Left ventricle myocardium inferior (tissue), 1 donor: Measurements from ENCODE around the gene KRTAP3-3. TPM values are rescaled to one million over a fixed set of nuclear protein-coding genes. Genes with fewer than 3 reads are reported as not detected.
A peak's percentile ranks its signal among the peaks of the same experiment; 100 is the strongest.

Experiments used
- DNase-seq: peaks from one replicate; pipeline ENCODE4 v3.0.0-alpha.2; 2020
- H3K27ac ChIP-seq: fragments of 200-600 bp; replicated peaks from 2 replicates; pipeline ENCODE4 v1.8.0; 2021
- H3K27me3 ChIP-seq: fragments of 200-600 bp; 2 replicates; pipeline ENCODE4 v1.8.0; 2021; ENCODE audit warnings: low read depth
- H3K36me3 ChIP-seq: fragments of 200-600 bp; 2 replicates; pipeline ENCODE4 v1.8.0; 2021
- H3K4me1 ChIP-seq: fragments of 200-600 bp; 2 replicates; pipeline ENCODE4 v1.8.0; 2021
- H3K4me3 ChIP-seq: fragments of 200-600 bp; 2 replicates; pipeline ENCODE4 v1.8.0; 2021; ENCODE audit warnings: mild to moderate bottlenecking, moderate library complexity
- H3K9me3 ChIP-seq: fragments of 200-600 bp; replicated peaks from 2 replicates; pipeline ENCODE4 v1.8.0; 2021
- intact Hi-C: fragments of 100-400 bp; cut with micrococcal nuclease; formaldehyde crosslinking; loops from one replicate; pipeline ENCODE4 v1.11.0; 2022
- total RNA-seq: library from RNA; stranded (reverse); fragmentation: NEBNext Ultra II Directional; extraction: Animal tissue kit (Norgen Biotek cat#: 25700); gene quantifications from one replicate; pipeline ENCODE4 v1.2.1, GENCODE V29; 2021
- TF ChIP-seq, protein P1 (sequence below): fragments of 200-600 bp; IDR thresholded peaks from 2 replicates; pipeline ENCODE4 v1.8.0; 2021; ENCODE audit warnings: antibody characterized with exemption, mild to moderate bottlenecking, borderline replicate concordance
- donor health status: DM: no; HTN: yes; CAD: no; lungs with severe emphysema.

KRTAP3-3 gene
- total RNA-seq, 1 donor from 2014 or later, result not detected

DNA sequence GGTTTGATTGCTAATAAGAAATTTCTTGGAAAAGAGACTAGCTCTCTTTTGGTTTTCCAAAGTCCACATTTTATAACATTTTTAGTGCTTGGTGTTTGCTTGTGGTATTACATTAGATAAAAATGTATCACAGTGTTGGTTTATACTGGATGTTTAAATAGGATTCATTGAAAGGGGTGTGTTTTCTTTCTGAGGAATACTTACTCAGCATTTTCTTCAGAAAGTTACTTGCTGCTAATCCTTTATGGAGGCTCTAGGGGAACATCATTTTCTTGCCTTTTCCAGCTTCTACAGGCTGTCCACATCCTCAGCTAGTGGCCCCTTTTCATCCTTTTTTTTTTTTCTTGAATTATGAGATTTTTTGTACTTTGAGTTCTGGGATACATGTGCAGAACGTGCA is 26.4 kb downstream of the KRTAP3-3 start:
- intact Hi-C loops, result no loop called here
- no peak for DNase-seq
- TF ChIP-seq, protein P1, sequence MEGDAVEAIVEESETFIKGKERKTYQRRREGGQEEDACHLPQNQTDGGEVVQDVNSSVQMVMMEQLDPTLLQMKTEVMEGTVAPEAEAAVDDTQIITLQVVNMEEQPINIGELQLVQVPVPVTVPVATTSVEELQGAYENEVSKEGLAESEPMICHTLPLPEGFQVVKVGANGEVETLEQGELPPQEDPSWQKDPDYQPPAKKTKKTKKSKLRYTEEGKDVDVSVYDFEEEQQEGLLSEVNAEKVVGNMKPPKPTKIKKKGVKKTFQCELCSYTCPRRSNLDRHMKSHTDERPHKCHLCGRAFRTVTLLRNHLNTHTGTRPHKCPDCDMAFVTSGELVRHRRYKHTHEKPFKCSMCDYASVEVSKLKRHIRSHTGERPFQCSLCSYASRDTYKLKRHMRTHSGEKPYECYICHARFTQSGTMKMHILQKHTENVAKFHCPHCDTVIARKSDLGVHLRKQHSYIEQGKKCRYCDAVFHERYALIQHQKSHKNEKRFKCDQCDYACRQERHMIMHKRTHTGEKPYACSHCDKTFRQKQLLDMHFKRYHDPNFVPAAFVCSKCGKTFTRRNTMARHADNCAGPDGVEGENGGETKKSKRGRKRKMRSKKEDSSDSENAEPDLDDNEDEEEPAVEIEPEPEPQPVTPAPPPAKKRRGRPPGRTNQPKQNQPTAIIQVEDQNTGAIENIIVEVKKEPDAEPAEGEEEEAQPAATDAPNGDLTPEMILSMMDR, result no peak
- Histone ChIP-seq H3K27me3 (peaks cover 14% of the 10 kb centered on the region), H3K36me3 (no peaks in the 10 kb centered on the region), H3K9me3 (peaks cover 5% of the 10 kb centered on the region), H3K4me3 (no peak overlapping the region), H3K4me1 (no peaks in the 10 kb centered on the region), H3K27ac (no peak overlapping the region)

DNA sequence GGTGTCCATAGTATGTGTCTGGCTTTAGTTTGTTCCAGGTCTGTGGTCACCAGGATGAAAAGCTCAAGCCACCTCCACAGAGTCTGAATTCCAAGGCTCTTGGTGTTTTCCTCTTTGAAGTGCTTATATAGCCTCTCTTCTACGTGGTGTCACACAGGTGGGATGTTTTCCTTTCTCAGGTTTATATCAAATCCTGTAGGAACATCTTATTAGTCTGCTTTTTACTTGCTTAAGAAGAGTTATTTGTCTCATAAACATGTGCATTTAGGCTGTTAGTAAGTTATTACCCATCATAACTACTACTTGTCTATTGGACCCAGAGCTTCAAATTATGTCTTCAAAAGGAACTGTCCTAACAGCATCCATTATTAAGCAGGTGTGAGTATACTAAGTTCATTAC is 27.1 kb downstream of the KRTAP3-3 start, which contains the start of gene KRT39:
TSS of gene KRT39 (minus strand) at position 101 of the 400 bp plus-strand sequence. CDS start at position 9, 92 bp downstream.
- intact Hi-C loops, result no loop called here
- H3K36me3 ChIP-seq, result no peaks in the 10 kb centered on the region
- H3K4me3 ChIP-seq, result no peak within 1 kb of the TSS
- TF ChIP-seq, protein P1, result no peak
- H3K27ac ChIP-seq, result no peak within 1 kb of the TSS
- no peaks in the 10 kb centered on the region for H3K4me1 ChIP-seq
- DNase-seq, result no peak
- peaks cover 19% of the 10 kb centered on the region for H3K27me3 ChIP-seq
- peaks cover 5% of the 10 kb centered on the region for H3K9me3 ChIP-seq

DNA sequence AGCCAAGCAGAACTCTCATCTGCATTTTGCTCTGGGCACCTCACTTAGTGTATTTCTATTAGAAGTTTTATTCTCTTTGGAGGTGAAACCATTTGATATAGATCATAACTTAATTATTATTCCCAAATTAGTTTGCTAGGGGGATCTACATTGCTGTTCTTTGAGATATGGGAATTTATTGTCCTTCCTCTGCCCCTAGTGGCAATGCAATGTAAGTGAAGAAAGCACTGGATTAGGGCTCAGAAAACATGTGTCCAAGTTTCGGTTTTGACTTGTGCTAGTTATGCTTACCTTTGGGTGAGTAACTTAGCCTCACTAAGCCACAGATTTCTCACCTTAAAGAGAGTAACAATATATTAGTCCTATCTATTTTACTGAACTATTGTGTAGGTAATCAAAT is 30.1 kb downstream of the KRTAP3-3 start:
- Histone ChIP-seq H3K4me1 (no peaks in the 10 kb centered on the region), H3K36me3 (no peaks in the 10 kb centered on the region), H3K4me3 (no peak overlapping the region), H3K27ac (no peak overlapping the region), H3K9me3 (no peaks in the 10 kb centered on the region), H3K27me3 (peaks cover 40% of the 10 kb centered on the region)
- DNase-seq, result no peak
- TF ChIP-seq, protein P1, result peak; percentile 65
- intact Hi-C loops, result no loop called here

DNA sequence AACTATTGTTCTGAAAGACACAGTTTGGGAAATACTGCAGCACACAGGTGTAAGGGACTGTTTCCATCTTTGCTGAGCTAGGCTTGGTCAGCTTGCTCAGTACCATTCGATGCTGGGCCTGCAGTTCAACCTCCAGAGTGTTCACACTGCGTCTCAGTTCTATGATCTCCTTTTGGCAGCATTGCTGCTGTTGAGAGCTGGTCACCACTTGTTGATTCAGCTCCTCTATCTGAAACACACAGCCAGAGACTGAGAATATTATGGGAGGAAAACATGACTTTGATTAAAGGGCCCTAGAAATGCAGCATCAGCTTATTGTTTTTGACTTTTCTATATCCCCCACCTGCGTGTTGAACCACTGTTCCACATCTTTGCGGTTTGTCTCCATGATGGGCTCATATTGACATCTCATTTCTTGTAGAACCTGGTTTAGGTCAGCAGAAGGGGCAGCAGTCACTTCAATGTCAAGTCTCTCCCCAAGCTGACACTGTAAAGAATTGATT is 31.9 kb downstream of the KRTAP3-3 start:
- DNase-seq, result no peak
- H3K27ac ChIP-seq, result no peak overlapping the region
- H3K4me1 ChIP-seq, result no peaks in the 10 kb centered on the region
- TF ChIP-seq, protein P1, result no peak
- H3K4me3 ChIP-seq, result no peak overlapping the region
- peaks cover 49% of the 10 kb centered on the region for H3K27me3 ChIP-seq
- intact Hi-C loops, result no loop called here
- no peaks in the 10 kb centered on the region for H3K36me3 ChIP-seq
- no peaks in the 10 kb centered on the region for H3K9me3 ChIP-seq

DNA sequence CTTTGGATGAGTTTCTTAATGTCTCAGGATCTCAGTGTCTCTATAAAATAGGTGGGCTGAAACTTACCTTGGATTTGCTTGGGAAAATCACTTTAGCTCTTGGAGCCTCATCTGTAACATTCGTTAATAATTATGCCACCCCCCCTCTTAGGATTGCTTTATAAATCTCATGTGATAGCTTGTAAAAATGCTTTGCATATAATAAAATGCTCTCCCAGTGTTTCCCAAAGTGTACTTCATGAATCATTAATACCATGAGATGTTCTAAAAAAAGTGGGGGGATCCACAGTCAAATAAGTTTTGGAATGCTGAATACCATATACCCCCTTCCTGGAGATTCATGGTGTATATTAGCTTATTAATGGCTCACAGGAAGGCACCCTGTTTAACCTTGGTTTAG is 32.4 kb downstream of the KRTAP3-3 start:
- intact Hi-C loops, result no loop called here

More for the DNA sequence above, 32.4 kb downstream of the KRTAP3-3 start:
- TF ChIP-seq, protein P1, result no peak
- Histone ChIP-seq H3K27me3 (peaks cover 49% of the 10 kb centered on the region), H3K9me3 (no peaks in the 10 kb centered on the region), H3K4me3 (no peak overlapping the region), H3K36me3 (no peaks in the 10 kb centered on the region), H3K27ac (no peak overlapping the region), H3K4me1 (no peaks in the 10 kb centered on the region)
- DNase-seq, result no peak
